ENCODE measurements around the gene CCDC54.

CCDC54 gene

GRCh38 chr3:107366766-107367165 is 10.5 kb upstream of the CCDC54 start:
- Histone ChIP-seq H3K79me2 (ENCODE audit: insufficient read depth, low read length) (no peaks in the 10 kb centered on the region), H3K9ac (ENCODE audit: low read depth, low read length) (no peak overlapping the region), H2AFZ (ENCODE audit: low read depth, low read length) (no peak overlapping the region), H3K4me3 (ENCODE audit: low read depth in 1 of 2, low read length in 2 of 2) (no peak overlapping the region), H3K9me3 (ENCODE audit: insufficient read depth, low read length, severe bottlenecking) (no peaks in the 10 kb centered on the region), H4K20me1 (ENCODE audit: insufficient read depth, low read length) (no peaks in the 10 kb centered on the region), H3K4me1 (ENCODE audit: insufficient read depth, low read length) (peaks cover 12% of the 10 kb centered on the region), H3K27me3 (ENCODE audit: insufficient read depth, low read length, poor library complexity) (no peaks in the 10 kb centered on the region), H3K36me3 (ENCODE audit: insufficient read depth, low read length) (no peaks in the 10 kb centered on the region), H3K4me2 (ENCODE audit: insufficient read depth, low read length) (no peak overlapping the region), H3K27ac (ENCODE audit: low read length) (no peak overlapping the region)
- ATAC-seq (ENCODE audit: insufficient read depth, low read depth) (no peak), DNase-seq (no peak)
- TF ChIP-seq EZH2 (IDR thresholded peaks at IDR 0.05; ENCODE audit: borderline replicate concordance, low read depth, low read length, severe bottlenecking) (no peak), CTCF (IDR thresholded peaks at IDR 0.05; ENCODE audit: borderline replicate concordance, extremely low read depth, low read length, poor library complexity, severe bottlenecking) (no peak)

- TF ChIP-seq CTCF (IDR thresholded peaks at IDR 0.05; ENCODE audit: borderline replicate concordance, extremely low read depth, low read length, poor library complexity, severe bottlenecking) (no peak), EZH2 (IDR thresholded peaks at IDR 0.05; ENCODE audit: borderline replicate concordance, low read depth, low read length, severe bottlenecking) (no peak)
- Histone ChIP-seq H3K79me2 (ENCODE audit: insufficient read depth, low read length) (no peaks in the 10 kb centered on the region), H3K4me2 (ENCODE audit: insufficient read depth, low read length) (peak overlapping the region; percentile 8; the same call in 1 of the 2 replicates), H3K9me3 (ENCODE audit: insufficient read depth, low read length, severe bottlenecking) (no peaks in the 10 kb centered on the region), H3K27me3 (ENCODE audit: insufficient read depth, low read length, poor library complexity) (no peaks in the 10 kb centered on the region), H2AFZ (ENCODE audit: low read depth, low read length) (peak overlapping the region; percentile 63), H3K9ac (ENCODE audit: low read depth, low read length) (no peak overlapping the region), H3K27ac (ENCODE audit: low read length) (peak overlapping the region; percentile 5; the same call in 1 of the 2 replicates), H3K4me1 (ENCODE audit: insufficient read depth, low read length) (peaks cover 12% of the 10 kb centered on the region), H4K20me1 (ENCODE audit: insufficient read depth, low read length) (no peaks in the 10 kb centered on the region), H3K4me3 (ENCODE audit: low read depth in 1 of 2, low read length in 2 of 2) (no peak overlapping the region), H3K36me3 (ENCODE audit: insufficient read depth, low read length) (no peaks in the 10 kb centered on the region)
- DNase-seq (peak; percentile 52), ATAC-seq (ENCODE audit: insufficient read depth, low read depth) (peak; percentile 67; the same call in 1 of the 3 replicates)
Observed at GRCh38 chr3:107367353-107367752, 9.9 kb upstream of the CCDC54 start.

GRCh38 chr3:107368654-107369398 is 8.4 kb upstream of the CCDC54 start:
- DNase-seq, result no peak
- Histone ChIP-seq H3K9me3 (ENCODE audit: insufficient read depth, low read length, severe bottlenecking) (no peaks in the 10 kb centered on the region), H3K4me2 (ENCODE audit: insufficient read depth, low read length) (no peak overlapping the region), H4K20me1 (ENCODE audit: insufficient read depth, low read length) (no peaks in the 10 kb centered on the region), H3K27ac (ENCODE audit: low read length) (no peak overlapping the region), H3K27me3 (ENCODE audit: insufficient read depth, low read length, poor library complexity) (no peaks in the 10 kb centered on the region), H3K79me2 (ENCODE audit: insufficient read depth, low read length) (no peaks in the 10 kb centered on the region), H3K4me1 (ENCODE audit: insufficient read depth, low read length) (peaks cover 12% of the 10 kb centered on the region), H2AFZ (ENCODE audit: low read depth, low read length) (peak overlapping the region; percentile 26; the same call in 1 of the 2 replicates), H3K36me3 (ENCODE audit: insufficient read depth, low read length) (no peaks in the 10 kb centered on the region), H3K4me3 (ENCODE audit: low read depth in 1 of 2, low read length in 2 of 2) (no peak overlapping the region), H3K9ac (ENCODE audit: low read depth, low read length) (no peak overlapping the region)
- ATAC-seq (ENCODE audit: insufficient read depth, low read depth), result no peak
- no peak for TF ChIP-seq EZH2 (IDR thresholded peaks at IDR 0.05; ENCODE audit: borderline replicate concordance, low read depth, low read length, severe bottlenecking)
- no peak for TF ChIP-seq CTCF (IDR thresholded peaks at IDR 0.05; ENCODE audit: borderline replicate concordance, extremely low read depth, low read length, poor library complexity, severe bottlenecking)

Measured in DND-41 (cell line).